WTC11 (cell line): ENCODE measurements around the gene DDX39A. TPM values are rescaled to one million over a fixed set of nuclear protein-coding genes. Genes with fewer than 3 reads are reported as not detected.

Experiments
- ATAC-seq: fragments of 200-7000 bp; cut with Tn5 transposase; 2 replicates; pipeline ENCODE4 v1.10.0; 2021; ENCODE audit warnings: mild to moderate bottlenecking, moderate library complexity
- CTCF ChIA-PET: fragments of 300-600 bp; sonication (Branson Sonifier 250); formaldehyde crosslinking; loops from one replicate; lab custom pipeline; 2021; ENCODE audit warnings: antibody characterized with exemption; lab: Charles Lee
- POLR2A ChIA-PET: fragments of 350-600 bp; sonication (Branson Sonifier 250); formaldehyde crosslinking; loops from one replicate; lab custom pipeline; 2021; ENCODE audit warnings: antibody characterized with exemption; lab: Charles Lee
- DNase-seq: peaks from one replicate; pipeline ENCODE4 v3.0.0; 2021; ENCODE audit warnings: low spot score
- H3K27ac Mint-ChIP-seq: 2 replicates; pipeline ENCODE4 v1.8.0; 2021; ENCODE audit warnings: mixed read lengths
- H3K27me3 Mint-ChIP-seq: 2 replicates; pipeline ENCODE4 v1.8.0; 2021; ENCODE audit warnings: low read depth, mild to moderate bottlenecking, moderate library complexity, mixed read lengths
- H3K36me3 Mint-ChIP-seq: 2 replicates; pipeline ENCODE4 v1.8.0; 2021; ENCODE audit warnings: mixed read lengths
- H3K4me1 Mint-ChIP-seq: 2 replicates; pipeline ENCODE4 v1.8.0; 2022; ENCODE audit warnings: mixed read lengths
- H3K4me3 Mint-ChIP-seq: 2 replicates; pipeline ENCODE4 v1.8.0; 2021; ENCODE audit warnings: mild to moderate bottlenecking, moderate library complexity, mixed read lengths
- H3K9me3 Mint-ChIP-seq: 2 replicates; pipeline ENCODE4 v1.8.0; 2021; ENCODE audit warnings: mixed read lengths
- AR ChIP-seq: fragments of 250-450 bp; sonication (Bioruptor Pico); IDR thresholded peaks from 2 replicates; pipeline ENCODE4 v1.9.0; 2021; ENCODE audit warnings: mild to moderate bottlenecking
- ATF1 ChIP-seq: sonication (generic); formaldehyde crosslinking; IDR thresholded peaks from 2 replicates; pipeline ENCODE4 v1.8.1; 2023; ENCODE audit warnings: mild to moderate bottlenecking, moderate library complexity, missing genetic modification reagents
- CREB1 ChIP-seq: sonication (generic); formaldehyde crosslinking; IDR thresholded peaks from 2 replicates; pipeline ENCODE4 v1.8.0; 2023; ENCODE audit warnings: mild to moderate bottlenecking, missing genetic modification reagents
- CTCF ChIP-seq: fragments of 200-600 bp; IDR thresholded peaks from 2 replicates; pipeline ENCODE4 v1.8.0; 2022; ENCODE audit warnings: antibody characterized with exemption
- GABPB1 ChIP-seq: sonication (generic); formaldehyde crosslinking; IDR thresholded peaks from 2 replicates; pipeline ENCODE4 v1.8.1; 2023; ENCODE audit warnings: mild to moderate bottlenecking, missing genetic modification reagents
- GTF2I ChIP-seq: fragments of 250-450 bp; sonication (Bioruptor Pico); conservative IDR thresholded peaks from 2 replicates; pipeline ENCODE4 v1.4.0; 2021; ENCODE audit warnings: mild to moderate bottlenecking
- HMGXB4 ChIP-seq: sonication (generic); formaldehyde crosslinking; IDR thresholded peaks from 2 replicates; pipeline ENCODE4 v1.8.1; 2023; ENCODE audit warnings: mild to moderate bottlenecking, moderate library complexity, missing genetic modification reagents
- IRF2 ChIP-seq: sonication (generic); formaldehyde crosslinking; IDR thresholded peaks from 2 replicates; pipeline ENCODE4 v1.8.0; 2022; ENCODE audit warnings: low read depth, missing genetic modification reagents, borderline replicate concordance
- JUN ChIP-seq: sonication (generic); formaldehyde crosslinking; IDR thresholded peaks from 2 replicates; pipeline ENCODE4 v1.8.0; 2023; ENCODE audit warnings: mild to moderate bottlenecking, missing genetic modification reagents
- KAT7 ChIP-seq: sonication (generic); formaldehyde crosslinking; IDR thresholded peaks from 2 replicates; pipeline ENCODE4 v1.8.1; 2023; ENCODE audit warnings: missing genetic modification reagents, mild to moderate bottlenecking, borderline replicate concordance
- MLX ChIP-seq: sonication (generic); formaldehyde crosslinking; IDR thresholded peaks from 2 replicates; pipeline ENCODE4 v1.8.1; 2023; ENCODE audit warnings: mild to moderate bottlenecking, missing genetic modification reagents, moderate library complexity
- MYBL2 ChIP-seq: sonication (generic); formaldehyde crosslinking; IDR thresholded peaks from 2 replicates; pipeline ENCODE4 v1.8.1; 2023; ENCODE audit warnings: mild to moderate bottlenecking, moderate library complexity, missing genetic modification reagents
- NFYB ChIP-seq: sonication (generic); formaldehyde crosslinking; conservative IDR thresholded peaks from 2 replicates; pipeline ENCODE4 v1.8.0; 2022; ENCODE audit warnings: low read depth, missing genetic modification reagents
- OVOL2 ChIP-seq: fragments of 250-450 bp; sonication (Bioruptor Pico); IDR thresholded peaks from 2 replicates; pipeline ENCODE4 v1.9.0; 2021; ENCODE audit warnings: mild to moderate bottlenecking, borderline replicate concordance
- ZNF416 ChIP-seq: fragments of 250-450 bp; sonication (Bioruptor Pico); IDR thresholded peaks from 2 replicates; pipeline ENCODE4 v1.9.0; 2021; ENCODE audit warnings: mild to moderate bottlenecking, inconsistent platforms
- ZNF512 ChIP-seq: sonication (generic); formaldehyde crosslinking; IDR thresholded peaks from 2 replicates; pipeline ENCODE4 v1.8.1; 2022; ENCODE audit warnings: missing genetic modification reagents, borderline replicate concordance
- total RNA-seq: library from RNA; stranded (reverse); gene quantifications from 3 replicates; pipeline ENCODE4 v1.2.3, GENCODE V29; 2021
- TF ChIP-seq, protein P1 (sequence below): sonication (generic); formaldehyde crosslinking; IDR thresholded peaks from 2 replicates; pipeline ENCODE4 v1.8.1; 2022; ENCODE audit warnings: low read depth, missing genetic modification reagents, borderline replicate concordance
- TF ChIP-seq, protein P2 (sequence below): fragments of 250-450 bp; sonication (Bioruptor Pico); conservative IDR thresholded peaks from 2 replicates; pipeline ENCODE4 v1.9.0; 2021; ENCODE audit warnings: mild to moderate bottlenecking
- TF ChIP-seq, protein P3 (sequence below): sonication (generic); formaldehyde crosslinking; IDR thresholded peaks from 2 replicates; pipeline ENCODE4 v1.8.1; 2023; ENCODE audit warnings: mild to moderate bottlenecking, missing genetic modification reagents, borderline replicate concordance
- TF ChIP-seq, protein P4 (sequence below): sonication (generic); formaldehyde crosslinking; IDR thresholded peaks from 2 replicates; pipeline ENCODE4 v1.8.1; 2023; ENCODE audit warnings: mild to moderate bottlenecking, missing genetic modification reagents

The DDX39A gene
- total RNA-seq, 1 experiment from 2014 or later, result 136 TPM

GRCh38 chr19:14390548-14390947 lies 28.6 kb downstream of the DDX39A start:
- Mint-ChIP-seq H3K4me1 (peaks cover 15% of the 10 kb centered on the region), H3K36me3 (no peaks in the 10 kb centered on the region), H3K27ac (peak overlapping the region; percentile 60; the same call in 1 of the 2 replicates), H3K27me3 (no peaks in the 10 kb centered on the region; the same call in none of the 2 replicates), H3K4me3 (no peak overlapping the region), H3K9me3 (no peaks in the 10 kb centered on the region)
- TF ChIP-seq ZNF512 (no peak), IRF2 (no peak), OVOL2 (CRISPR knock-in tag) (no peak), CTCF (no peak), MYBL2 (CRISPR knock-in tag) (no peak), JUN (CRISPR knock-in tag) (no peak), AR (CRISPR knock-in tag) (no peak), CREB1 (CRISPR knock-in tag) (no peak), GTF2I (CRISPR knock-in tag) (no peak), ZNF416 (CRISPR knock-in tag) (no peak), HMGXB4 (CRISPR knock-in tag) (no peak), KAT7 (CRISPR knock-in tag) (no peak), GABPB1 (CRISPR knock-in tag) (no peak), NFYB (CRISPR knock-in tag) (no peak), ATF1 (no peak), MLX (CRISPR knock-in tag) (no peak)
- TF ChIP-seq, protein P1, sequence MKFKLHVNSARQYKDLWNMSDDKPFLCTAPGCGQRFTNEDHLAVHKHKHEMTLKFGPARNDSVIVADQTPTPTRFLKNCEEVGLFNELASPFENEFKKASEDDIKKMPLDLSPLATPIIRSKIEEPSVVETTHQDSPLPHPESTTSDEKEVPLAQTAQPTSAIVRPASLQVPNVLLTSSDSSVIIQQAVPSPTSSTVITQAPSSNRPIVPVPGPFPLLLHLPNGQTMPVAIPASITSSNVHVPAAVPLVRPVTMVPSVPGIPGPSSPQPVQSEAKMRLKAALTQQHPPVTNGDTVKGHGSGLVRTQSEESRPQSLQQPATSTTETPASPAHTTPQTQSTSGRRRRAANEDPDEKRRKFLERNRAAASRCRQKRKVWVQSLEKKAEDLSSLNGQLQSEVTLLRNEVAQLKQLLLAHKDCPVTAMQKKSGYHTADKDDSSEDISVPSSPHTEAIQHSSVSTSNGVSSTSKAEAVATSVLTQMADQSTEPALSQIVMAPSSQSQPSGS (CRISPR knock-in tag), result no peak
- TF ChIP-seq, protein P2, sequence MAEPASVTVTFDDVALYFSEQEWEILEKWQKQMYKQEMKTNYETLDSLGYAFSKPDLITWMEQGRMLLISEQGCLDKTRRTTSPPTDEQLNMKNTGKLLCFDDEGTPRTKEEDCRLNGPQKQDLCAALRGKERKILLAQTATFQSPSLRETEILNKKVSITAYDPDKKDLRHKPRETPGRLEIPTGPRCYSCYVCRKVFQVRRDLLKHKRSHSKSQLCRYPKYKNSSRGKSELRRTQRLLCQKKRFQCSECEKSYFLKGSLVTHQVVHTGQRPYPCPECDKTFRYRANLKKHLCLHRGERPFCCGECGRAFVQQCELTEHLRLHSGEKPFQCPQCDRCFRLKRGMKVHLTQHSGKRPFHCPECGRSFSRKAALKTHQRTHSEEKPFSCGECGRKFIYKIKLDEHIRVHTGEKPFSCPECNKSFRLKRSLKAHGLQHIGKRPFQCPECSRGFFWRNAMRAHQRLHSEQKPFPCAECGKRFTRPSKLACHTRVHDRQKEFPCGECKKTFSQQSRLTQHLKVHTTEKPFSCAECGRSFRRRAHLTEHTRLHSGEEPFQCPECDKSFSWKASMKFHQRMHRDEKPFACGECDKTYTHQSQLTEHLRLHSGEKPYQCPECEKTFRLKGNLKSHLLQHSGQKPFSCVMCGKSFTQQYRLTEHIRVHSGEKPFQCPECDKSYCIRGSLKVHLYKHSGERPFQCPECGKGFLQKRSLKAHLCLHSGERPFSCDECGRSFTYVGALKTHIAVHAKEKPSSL (CRISPR knock-in tag), result no peak
- TF ChIP-seq, protein P3, sequence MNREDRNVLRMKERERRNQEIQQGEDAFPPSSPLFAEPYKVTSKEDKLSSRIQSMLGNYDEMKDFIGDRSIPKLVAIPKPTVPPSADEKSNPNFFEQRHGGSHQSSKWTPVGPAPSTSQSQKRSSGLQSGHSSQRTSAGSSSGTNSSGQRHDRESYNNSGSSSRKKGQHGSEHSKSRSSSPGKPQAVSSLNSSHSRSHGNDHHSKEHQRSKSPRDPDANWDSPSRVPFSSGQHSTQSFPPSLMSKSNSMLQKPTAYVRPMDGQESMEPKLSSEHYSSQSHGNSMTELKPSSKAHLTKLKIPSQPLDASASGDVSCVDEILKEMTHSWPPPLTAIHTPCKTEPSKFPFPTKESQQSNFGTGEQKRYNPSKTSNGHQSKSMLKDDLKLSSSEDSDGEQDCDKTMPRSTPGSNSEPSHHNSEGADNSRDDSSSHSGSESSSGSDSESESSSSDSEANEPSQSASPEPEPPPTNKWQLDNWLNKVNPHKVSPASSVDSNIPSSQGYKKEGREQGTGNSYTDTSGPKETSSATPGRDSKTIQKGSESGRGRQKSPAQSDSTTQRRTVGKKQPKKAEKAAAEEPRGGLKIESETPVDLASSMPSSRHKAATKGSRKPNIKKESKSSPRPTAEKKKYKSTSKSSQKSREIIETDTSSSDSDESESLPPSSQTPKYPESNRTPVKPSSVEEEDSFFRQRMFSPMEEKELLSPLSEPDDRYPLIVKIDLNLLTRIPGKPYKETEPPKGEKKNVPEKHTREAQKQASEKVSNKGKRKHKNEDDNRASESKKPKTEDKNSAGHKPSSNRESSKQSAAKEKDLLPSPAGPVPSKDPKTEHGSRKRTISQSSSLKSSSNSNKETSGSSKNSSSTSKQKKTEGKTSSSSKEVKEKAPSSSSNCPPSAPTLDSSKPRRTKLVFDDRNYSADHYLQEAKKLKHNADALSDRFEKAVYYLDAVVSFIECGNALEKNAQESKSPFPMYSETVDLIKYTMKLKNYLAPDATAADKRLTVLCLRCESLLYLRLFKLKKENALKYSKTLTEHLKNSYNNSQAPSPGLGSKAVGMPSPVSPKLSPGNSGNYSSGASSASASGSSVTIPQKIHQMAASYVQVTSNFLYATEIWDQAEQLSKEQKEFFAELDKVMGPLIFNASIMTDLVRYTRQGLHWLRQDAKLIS, result no peak
- TF ChIP-seq, protein P4, sequence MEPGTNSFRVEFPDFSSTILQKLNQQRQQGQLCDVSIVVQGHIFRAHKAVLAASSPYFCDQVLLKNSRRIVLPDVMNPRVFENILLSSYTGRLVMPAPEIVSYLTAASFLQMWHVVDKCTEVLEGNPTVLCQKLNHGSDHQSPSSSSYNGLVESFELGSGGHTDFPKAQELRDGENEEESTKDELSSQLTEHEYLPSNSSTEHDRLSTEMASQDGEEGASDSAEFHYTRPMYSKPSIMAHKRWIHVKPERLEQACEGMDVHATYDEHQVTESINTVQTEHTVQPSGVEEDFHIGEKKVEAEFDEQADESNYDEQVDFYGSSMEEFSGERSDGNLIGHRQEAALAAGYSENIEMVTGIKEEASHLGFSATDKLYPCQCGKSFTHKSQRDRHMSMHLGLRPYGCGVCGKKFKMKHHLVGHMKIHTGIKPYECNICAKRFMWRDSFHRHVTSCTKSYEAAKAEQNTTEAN (CRISPR knock-in tag), result no peak
- ATAC-seq, result no peak
- POLR2A ChIA-PET, result interaction anchor here (0.5 kb wide), 1 partner anchor 268 kb away, joined by 3 read pairs; no protein-coding TSS in a partner anchor
- no peak for DNase-seq
- CTCF ChIA-PET, result interaction anchor here (1.5 kb wide), 1 partner anchor 15 kb away, joined by 6 read pairs; no protein-coding TSS in a partner anchor
